ENCODE measurements around the gene SLU7.

- TF ChIP-seq, protein P1, sequence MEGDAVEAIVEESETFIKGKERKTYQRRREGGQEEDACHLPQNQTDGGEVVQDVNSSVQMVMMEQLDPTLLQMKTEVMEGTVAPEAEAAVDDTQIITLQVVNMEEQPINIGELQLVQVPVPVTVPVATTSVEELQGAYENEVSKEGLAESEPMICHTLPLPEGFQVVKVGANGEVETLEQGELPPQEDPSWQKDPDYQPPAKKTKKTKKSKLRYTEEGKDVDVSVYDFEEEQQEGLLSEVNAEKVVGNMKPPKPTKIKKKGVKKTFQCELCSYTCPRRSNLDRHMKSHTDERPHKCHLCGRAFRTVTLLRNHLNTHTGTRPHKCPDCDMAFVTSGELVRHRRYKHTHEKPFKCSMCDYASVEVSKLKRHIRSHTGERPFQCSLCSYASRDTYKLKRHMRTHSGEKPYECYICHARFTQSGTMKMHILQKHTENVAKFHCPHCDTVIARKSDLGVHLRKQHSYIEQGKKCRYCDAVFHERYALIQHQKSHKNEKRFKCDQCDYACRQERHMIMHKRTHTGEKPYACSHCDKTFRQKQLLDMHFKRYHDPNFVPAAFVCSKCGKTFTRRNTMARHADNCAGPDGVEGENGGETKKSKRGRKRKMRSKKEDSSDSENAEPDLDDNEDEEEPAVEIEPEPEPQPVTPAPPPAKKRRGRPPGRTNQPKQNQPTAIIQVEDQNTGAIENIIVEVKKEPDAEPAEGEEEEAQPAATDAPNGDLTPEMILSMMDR (conservative IDR thresholded peaks at IDR 0.05), result no peak
- TF ChIP-seq EZH2 (IDR thresholded peaks at IDR 0.05; ENCODE audit: low read depth), result no peak
Measured at GRCh38 chr5:160468363-160468975, 49.6 kb upstream of the SLU7 start.

Data from PC-9 (cell line).